Fibroblast of peridontal ligament (primary cell): ENCODE results near the gene HAS3.

Source experiments
- DNase-seq: peaks from one replicate; pipeline ENCODE4 v3.0.0-alpha.2; 2010; ENCODE audit errors: extremely low read depth

The HAS3 gene

GRCh38 chr16:69093974-69094373 is 11.5 kb upstream of the HAS3 start:
- DNase-seq = no peak

- no peak for DNase-seq
Measured at GRCh38 chr16:69094501-69094900, 11.0 kb upstream of the HAS3 start.

- no peak for DNase-seq
Measured at GRCh38 chr16:69095193-69095592, 10.3 kb upstream of the HAS3 start.

- DNase-seq = no peak
Measured at GRCh38 chr16:69100071-69100691, 5.3 kb upstream of the HAS3 start.

- DNase-seq = no peak
Measured at GRCh38 chr16:69106491-69107315, 1.2 kb downstream of the HAS3 start.

- no peak for DNase-seq
Measured at GRCh38 chr16:69107316-69107962, 2.0 kb downstream of the HAS3 start.

GRCh38 chr16:69108064-69108904 is 2.8 kb downstream of the HAS3 start:
- no peak for DNase-seq

GRCh38 chr16:69108905-69109252 is 3.4 kb downstream of the HAS3 start:
- no peak for DNase-seq

- no peak for DNase-seq
Measured at GRCh38 chr16:69109486-69110270, 4.2 kb downstream of the HAS3 start.

GRCh38 chr16:69110406-69110805 is 5.0 kb downstream of the HAS3 start:
- DNase-seq = no peak

- no peak for DNase-seq
Measured at GRCh38 chr16:69111216-69111875, 5.9 kb downstream of the HAS3 start.

GRCh38 chr16:69111876-69112230 is 6.4 kb downstream of the HAS3 start:
- DNase-seq = no peak

GRCh38 chr16:69112285-69113129 is 7.1 kb downstream of the HAS3 start:
- DNase-seq = no peak

GRCh38 chr16:69113216-69113615 is 7.8 kb downstream of the HAS3 start:
- no peak for DNase-seq

- no peak for DNase-seq
Measured at GRCh38 chr16:69114346-69114975, 9.0 kb downstream of the HAS3 start.

- no peak for DNase-seq
Measured at GRCh38 chr16:69114976-69115355, 9.5 kb downstream of the HAS3 start.

- no peak for DNase-seq
Measured at GRCh38 chr16:69115361-69115760, 9.9 kb downstream of the HAS3 start.

GRCh38 chr16:69115837-69116236 is 10.4 kb downstream of the HAS3 start:
- DNase-seq = no peak

GRCh38 chr16:69116256-69116875 is 10.9 kb downstream of the HAS3 start:
- no peak for DNase-seq
